Endometrial microvascular endothelial cells (primary cell): ENCODE measurements around the gene MCU. TPM values are rescaled to one million over a fixed set of nuclear protein-coding genes. Genes with fewer than 3 reads are reported as not detected.

Experiments
- in situ Hi-C: cut with HindIII; loops from 2 replicates; pipeline ENCODE4 v1.10.0; 2017; ENCODE audit warnings: low sequenced_read_pairs, low pct_unique_long_range_greater_than_20kb; ENCODE audit errors: inconsistent ontology term
- total RNA-seq: library from RNA; depleted of rRNA; stranded (reverse); fragments of >200 nt; gene quantifications from one replicate; pipeline ENCODE4 v1.2.3, GENCODE V29; 2015; ENCODE audit errors: inconsistent ontology term

Gene MCU
- total RNA-seq, 1 donor from 2014 or later, result 38.7 TPM

DNA sequence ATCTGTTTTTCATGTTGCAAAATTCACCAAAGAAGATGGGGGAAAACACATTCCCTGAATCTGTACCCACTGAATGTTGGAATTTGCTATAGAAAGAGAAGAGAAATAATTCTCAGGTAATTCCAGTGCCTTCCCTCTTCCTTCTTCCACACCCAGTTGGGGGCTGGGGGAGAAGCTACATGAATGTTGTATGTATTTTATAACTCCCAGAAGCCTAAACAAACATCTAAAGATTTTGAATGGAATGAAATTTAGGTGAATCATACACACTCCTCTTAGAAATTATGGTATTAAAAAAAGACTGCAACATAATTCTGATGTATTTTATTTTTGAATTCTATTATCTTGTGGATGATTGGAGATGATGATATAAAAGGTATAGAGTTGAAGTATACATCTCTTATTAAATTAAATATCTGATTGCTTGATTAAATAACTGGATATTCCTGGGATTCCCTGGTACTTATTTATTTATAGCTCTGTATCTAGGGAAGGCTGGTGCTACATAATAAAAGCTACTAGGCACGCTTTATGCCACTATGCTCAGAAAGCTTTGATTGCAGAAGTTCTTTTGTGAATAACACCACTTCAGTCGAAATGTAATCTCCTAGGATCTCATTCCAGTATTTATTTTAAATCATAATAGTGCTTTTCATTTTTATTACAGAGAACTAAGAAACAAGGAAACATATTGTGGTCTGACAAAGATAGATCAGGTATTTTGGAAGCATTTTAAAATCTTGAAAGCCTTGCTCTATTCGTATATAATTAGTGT lies 98.5 kb downstream of the MCU start:
- in situ Hi-C loops, result no loop called here

DNA sequence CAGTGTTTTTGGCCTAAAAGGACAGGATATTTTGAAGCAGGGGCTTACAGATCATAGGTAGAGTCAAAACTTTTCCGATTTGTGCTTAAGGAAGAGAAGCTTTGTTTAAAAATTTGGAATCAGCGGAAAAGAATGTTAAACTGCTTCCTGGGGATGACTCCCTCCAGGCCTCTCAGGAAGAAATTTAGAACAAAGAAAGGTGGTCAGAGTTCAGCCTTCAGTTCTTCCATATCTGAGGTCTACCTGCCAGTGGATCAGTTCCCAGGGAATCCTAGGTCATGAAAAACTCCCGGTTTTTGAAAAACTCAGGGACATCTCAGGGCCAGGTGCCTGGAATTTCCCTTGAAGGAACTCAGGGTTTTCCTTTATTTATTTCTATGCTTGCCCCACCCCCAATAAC lies 100.3 kb downstream of the MCU start:
- in situ Hi-C loops, result no loop called here

DNA sequence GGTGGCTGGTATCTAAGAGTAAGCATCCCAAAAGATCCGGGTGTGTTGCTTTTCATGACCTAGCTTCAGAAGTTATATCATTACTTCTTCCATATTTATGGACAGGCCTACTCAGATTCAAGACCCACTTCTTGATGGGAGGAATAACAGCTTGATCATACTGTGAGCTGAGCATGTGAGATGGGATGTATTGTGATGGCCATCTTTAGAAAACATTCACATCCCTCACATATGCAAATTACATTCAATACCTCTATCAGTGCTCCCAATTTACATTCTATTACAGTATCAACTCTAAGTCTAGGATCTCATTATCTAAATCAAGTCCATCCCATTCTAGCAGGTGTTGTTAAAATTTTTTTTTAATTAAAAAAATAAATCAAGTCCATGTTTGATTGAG lies 101.8 kb downstream of the MCU start:
- in situ Hi-C loops, result no loop called here

DNA sequence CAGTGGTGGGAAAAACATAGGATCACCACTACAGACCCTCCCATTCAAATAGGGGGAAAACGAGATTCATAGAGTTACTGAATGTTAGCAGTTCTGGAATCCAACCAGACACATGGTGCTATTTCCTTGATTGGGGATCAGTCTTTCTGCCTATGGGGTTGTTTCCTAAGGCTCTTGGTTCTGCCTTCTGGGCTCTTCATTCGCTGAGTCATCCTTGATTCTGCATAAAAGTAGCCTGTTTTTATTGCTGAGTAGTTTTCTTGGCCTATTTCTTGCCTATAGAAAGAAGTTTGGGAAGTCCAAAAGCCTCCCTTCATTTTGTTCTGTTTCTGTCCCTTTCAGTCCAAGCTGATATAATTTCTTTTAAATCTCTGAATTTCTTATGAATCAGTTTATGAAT lies 102.3 kb downstream of the MCU start:
- in situ Hi-C loops, result no loop called here

DNA sequence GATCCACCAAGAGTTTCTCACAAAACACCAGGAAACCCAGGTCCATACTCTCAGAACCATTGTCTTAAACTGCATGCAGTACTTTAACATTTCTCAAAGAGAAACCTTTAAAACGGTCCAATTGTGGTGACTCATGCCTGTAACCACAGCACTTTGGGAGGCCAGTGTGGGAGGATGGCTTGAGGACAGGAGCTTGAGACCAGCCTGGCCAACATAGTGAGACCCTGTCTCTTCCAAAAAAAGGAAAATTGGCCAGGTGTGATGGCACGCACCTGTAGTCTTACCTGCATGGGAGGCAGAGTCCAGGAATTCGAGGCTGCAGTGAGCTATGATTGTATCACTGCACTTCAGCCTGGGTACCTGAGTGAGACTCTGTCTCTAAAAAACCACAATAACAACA lies 104.1 kb downstream of the MCU start:
- in situ Hi-C loops, result no loop called here

DNA sequence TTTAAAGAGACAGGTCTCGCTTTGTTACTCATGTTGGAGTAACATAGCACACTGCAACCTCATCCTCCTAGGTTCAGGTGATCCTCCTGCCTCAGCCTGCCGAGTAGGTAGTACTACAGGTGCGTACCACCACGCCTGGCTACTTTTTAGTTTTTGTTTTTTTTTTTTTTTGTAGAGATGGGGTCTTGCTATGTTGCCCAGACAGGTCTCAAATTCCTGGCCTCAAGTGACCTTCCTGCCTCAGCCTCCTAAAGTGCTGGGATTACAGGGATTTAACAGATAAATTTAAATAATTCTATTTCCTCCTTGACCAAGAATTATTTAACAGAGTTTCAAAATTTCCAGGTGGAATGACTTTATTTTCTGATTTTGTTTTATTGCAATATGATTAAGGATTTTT lies 104.6 kb downstream of the MCU start:
- in situ Hi-C loops, result no loop called here

DNA sequence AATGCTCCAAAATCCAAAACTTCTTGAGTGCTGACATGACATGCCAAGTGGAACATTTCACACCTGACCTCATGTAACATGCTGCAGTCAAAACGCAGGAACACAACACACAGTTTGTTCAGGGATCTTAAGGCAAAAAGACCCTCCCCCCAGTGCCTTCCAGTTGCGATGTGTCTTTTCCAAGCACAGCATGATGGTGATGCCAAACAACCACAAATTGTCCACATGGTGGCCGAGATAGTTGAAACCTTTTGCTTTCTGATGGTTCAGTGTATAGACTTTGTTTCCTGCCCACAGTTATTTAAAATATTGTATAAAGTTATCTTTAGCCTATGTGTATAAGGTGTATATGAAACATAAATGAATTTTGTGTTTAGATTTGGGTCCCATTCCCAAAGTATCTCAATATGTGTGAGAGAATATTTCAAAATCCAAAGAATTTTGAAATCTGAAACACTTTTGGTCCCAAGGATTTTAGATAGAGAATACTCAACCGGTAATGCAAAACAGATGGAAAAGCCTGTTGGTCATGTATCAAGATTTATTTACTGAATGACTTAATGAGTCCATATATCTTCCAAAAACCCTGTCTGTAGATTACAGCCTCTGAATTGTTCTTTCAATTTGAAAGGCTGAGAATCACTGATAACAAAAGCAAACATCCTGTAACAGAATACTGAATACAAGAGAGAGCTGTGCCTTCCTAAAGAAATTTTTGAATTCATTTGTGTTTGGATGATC lies 108.2 kb downstream of the MCU start:
- in situ Hi-C loops, result no loop called here

DNA sequence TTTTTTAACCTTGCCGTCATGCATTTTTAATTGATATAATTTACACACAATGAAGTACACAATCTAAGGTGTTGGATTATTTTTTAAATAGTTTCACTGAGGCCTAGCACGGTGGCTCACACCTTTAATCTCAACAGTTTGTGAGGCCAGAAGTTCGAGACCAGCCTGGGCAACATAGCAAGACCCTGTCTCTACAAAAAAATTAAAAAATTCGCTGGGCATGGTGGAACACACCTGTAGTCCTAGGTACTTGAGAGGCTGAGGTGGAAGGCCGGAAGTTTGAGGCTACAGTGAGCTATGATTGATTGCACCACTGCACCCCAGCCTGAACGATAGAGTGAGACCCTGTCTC lies 108.8 kb downstream of the MCU start:
- in situ Hi-C loops, result no loop called here

DNA sequence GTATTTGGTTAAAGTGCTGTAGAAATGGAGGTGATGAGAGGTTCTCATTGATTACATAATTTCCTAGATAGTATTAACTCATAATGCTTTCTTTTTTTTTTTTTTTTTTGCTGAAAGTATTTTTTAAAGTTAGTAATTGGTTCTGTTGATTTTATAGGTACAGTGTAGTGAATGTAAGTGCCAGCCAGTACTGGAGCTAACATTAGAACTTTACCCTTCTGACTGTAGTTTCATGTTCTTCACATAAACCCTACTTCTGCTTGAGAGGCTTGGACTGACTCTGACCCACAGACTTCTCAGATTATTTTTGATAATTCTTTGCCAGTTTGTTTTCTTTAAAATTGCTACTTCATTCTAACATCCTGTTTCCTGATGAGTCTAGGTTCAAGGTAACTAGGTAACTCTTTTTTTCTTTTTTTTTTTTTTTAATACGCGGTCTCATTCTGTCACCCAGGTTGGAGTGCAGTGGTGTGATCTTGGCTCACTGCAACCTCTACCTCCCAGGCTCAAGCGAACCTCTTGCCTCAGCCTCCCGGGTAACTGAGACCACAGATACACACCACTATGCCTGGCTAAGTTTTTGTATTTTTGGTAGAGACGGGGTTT lies 109.4 kb downstream of the MCU start:
- in situ Hi-C loops, result no loop called here

DNA sequence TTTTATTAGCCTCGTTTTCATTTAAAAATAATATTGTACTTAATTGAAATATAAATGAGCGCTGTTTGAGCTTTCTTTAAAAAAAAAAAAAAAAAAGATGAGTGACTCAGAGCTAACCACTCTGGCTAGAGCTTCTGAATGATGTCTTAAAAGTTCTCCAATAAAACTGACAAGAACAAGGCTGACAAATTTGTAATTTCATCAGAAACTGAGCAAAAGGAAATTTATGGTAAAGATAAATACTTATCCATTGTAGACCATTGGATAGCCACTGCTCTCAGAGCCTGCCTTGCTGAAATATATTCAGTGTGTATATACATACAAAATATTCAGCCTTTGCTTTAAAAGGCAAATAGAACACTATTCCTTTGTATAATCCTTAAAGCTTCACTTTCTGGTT lies 110.4 kb downstream of the MCU start:
- in situ Hi-C loops, result no loop called here

DNA sequence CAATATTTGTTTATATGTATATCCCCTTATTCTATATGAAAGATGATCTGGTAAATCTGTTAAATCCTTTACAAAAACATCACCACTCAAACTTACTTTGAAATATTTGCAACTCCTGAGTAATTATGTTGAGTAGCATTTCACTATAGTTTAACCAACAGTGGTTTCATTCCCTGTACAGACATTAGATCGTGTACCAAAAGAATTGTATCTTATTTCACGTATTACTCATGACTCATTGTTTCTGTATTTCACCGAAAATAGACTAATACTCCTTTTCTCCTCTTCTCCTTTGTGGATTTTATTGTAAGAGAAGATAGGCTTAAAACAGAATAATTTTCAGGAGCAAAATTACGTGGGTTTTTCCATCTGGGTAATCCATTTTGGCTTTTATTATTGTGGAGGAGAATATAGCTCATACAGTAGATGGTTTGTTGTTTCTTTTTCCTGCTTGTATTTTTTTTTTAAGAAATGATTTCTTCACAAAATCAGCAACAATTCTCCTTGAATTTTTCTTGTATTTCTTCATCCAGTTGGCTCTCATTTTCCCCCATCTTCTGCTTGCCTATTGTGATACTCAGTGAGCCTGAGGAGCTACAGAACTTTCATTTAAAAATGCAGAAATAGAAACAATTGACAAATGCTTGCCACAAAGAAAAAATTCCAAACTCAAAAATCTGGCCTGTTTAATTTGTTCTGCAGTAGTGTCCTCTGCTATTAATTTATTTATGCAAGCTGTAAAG lies 111.0 kb downstream of the MCU start:
- in situ Hi-C loops, result no loop called here

DNA sequence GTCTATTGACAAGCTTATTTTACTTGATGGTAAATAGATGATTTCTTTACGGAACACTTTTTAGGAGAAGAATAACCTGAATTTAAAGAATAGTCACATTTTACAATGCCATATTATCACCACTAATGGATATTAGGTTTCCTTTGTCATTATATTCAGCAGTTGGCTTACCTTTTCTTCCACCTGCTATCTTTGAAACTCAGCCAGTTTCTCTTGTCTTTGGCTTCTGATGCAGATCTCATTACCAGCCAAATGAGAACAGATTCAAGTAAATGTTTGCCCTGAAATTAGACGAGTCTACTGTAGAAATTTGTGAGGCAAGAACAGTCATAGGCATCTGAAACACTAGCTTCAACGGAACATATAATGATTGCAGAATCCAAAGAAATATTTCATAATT lies 116.1 kb downstream of the MCU start:
- in situ Hi-C loops, result no loop called here

DNA sequence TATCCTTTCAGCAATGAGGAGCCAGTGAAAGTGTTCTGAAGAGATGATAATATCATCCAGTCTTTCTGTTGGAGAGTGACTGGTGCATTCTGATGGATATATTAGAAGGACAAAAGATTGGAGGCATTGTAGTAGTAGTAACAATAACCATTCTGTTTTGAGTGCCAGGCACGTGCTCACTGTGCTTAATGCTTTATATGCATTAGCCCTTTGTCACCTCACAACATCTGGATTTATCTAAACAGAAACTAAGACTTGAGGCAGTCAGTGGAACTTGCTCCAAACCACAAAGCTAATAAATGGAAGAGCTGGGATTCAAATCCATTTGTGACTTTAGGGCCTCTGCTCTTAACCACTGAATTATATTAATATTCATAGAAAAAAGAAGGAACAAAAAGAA lies 117.1 kb downstream of the MCU start:
- in situ Hi-C loops, result no loop called here

DNA sequence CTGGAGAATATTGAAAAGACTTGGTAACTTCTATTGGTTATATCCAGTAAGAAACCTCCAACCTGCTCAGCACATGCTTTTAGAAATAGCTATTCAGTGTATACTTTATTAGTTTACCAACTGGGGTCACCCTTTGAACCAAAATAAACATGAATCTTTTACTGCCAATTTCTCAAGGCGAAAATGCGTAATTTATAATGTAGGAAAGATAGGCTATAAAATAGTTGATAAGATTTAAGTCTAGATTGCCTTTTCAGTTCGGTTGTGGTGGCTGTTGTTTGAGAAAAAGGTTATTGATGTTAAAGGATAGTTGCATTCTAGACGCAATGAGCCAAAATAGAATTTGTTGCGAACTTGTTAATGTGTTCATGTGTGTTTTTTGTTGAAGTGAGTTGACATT lies 119.0 kb downstream of the MCU start:
- in situ Hi-C loops, result no loop called here

DNA sequence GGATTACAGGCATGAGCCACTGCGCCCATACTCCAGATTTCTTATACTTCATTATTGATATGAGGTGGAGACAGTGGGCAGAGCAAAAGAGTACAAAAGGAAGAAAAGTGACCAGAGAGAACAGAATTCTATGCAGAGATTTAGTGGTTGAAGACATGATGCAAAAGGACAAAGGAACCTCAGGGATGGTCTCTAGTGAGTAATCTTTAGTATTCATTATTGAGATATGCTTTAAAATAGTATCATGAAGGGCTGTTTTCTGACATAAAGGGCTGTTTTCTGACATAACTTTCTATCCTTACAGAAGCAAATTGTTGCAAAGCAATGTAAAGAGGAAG lies 120.4 kb downstream of the MCU start:
- in situ Hi-C loops, result no loop called here

DNA sequence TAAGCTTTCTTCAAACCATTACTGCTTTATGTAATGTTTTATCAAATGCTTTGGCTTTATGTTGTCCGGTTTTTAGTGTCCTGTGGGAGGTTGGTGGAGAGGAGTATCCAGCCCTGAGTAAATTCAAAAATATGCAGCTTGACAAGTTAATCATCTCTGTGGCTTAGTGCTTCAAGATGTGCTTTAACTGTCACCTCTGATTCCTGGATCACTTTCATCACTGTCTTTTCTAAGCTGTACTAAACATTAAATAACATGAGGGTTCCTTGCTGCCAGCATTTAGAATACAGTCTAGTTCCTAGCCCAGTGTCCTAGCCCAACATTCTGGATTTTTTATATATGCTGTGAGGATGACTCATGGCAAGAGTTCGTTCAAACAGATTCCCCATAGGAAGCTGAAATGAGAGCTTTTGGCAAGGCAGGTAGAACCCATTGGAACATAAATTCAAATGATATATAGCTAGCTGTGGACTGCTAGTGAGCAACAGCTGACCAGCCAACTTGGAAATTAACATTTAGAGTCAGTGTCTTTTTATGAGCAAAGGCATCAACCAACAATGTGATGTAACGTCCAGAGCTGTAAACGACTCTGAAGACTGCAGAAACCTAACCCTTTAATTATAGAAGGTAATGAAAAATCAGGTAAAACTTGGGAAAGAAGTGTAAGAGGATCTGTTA lies 120.9 kb downstream of the MCU start:
- in situ Hi-C loops, result no loop called here

DNA sequence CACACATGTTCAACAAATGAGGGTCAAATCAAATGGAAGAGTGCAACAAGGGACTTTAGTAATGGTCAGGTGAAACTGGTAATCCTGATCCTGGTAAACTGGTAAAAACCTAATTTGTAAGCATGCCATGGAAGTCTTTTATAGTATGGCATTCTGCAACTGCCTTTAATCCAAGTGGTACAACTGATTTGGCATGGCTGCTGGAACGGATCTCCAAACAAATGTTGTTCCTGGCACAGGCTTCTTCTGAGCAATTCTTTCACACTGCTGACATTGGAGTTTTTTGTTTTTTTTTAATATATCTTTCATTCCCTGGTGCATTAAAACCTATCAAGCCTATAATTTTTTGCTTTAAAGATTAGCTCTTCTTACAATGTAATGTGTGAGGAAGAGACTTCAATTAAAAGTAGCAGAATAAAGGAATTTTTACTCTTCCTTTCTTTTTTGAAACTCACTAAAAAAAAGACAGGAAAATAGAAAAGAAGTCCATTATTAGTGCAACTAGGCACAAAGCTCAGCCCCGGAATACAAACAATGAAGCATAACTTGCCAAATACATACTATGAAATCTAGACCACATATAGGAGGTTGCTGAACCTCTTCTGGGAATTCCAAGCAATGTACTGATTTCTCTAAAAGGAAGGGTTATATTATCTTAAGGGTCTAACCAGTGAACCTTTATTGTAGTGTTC lies 122.3 kb downstream of the MCU start:
- in situ Hi-C loops, result no loop called here

DNA sequence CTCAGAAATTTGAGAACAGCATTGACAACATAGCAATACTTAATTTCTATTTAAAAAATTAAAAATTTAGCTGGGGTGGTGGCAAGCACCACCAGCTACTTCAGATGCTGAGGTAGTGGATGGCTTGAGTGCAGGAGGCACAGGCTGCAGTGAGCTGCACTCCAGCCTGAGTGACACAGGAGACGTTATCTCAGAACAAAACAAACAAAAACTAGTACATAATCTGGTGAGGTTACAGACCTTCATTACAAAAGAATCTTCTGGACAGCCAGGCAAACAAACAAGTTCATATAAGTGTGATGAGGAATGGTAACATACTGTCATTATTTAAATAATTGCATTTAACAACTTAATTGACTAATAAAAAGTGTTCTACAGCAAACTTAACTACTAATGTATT lies 124.6 kb downstream of the MCU start:
- in situ Hi-C loops, result no loop called here

DNA sequence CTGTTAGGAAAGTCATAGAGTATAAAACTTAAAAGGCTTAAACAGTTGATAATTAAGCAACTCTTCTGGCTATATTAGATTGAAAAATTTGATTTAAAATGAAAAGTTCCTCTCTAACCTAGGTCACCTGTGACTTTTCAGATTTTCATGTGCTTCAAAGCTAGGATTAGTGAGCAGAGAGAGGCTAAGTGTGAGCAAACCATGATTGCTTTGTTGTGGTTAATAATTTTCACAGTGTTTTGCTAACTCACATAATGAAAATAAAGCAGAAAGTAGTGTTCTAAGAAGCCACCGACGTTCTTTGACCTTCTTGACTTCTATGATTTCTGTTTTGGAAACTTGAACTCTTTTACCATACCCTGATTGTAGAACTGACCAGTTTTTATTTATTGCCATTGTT lies 126.1 kb downstream of the MCU start:
- in situ Hi-C loops, result no loop called here
